CD4-positive, alpha-beta T cell treated with Interleukin-6 at 100 ng/mL for 8 hours (primary cell): ENCODE results near the gene CCL27.
"Not testable (repeated sequence)": the region's sequence is repeated elsewhere in the genome, so short reads cannot be mapped to it uniquely, and the experiment has no call there.

Source experiments
- DNase-seq: peaks from one replicate; pipeline ENCODE4 v3.0.0-alpha.2; 2020; ENCODE audit warnings: mixed read lengths, low spot score

Gene CCL27

GRCh38 chr9:34651321-34651720, 11.1 kb downstream of the CCL27 start:
- no peak for DNase-seq

DNA sequence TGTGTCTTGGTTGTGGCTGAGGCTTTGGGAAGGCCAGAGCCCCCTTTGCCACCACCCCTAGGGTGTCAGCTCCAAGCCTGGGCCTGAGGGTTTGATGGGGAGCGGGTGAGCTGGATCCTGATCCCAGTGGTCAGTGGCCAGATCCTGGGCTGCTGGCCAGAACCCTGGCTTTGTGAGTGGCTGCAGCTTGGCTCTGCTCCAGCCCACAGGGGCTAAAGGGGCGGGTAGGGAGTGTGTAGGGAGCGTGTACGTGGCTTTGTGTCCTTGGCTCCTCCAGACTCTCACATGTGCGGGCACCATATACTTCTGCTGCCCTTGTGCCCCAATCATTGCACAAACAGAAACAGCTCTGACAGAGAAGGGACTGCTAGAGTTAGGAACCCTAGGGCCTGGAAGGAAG, 11.6 kb downstream of the CCL27 start:
- no peak for DNase-seq

DNA sequence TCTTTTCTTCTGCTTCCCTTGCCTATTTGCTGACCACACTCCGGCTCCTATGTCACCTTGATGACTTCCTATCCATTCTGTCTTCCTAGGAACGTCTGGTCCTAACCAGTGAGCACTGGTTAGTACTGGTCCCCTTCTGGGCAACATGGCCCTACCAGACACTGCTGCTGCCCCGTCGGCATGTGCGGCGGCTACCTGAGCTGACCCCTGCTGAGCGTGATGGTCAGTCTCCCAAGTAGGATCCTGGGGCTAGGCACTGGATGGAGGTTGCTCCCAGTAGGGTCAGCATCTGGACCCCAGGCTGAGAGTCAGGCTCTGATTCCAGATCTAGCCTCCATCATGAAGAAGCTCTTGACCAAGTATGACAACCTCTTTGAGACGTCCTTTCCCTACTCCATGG, 13.8 kb downstream of the CCL27 start:
- DNase-seq: no peak

GRCh38 chr9:34647651-34648050, 14.8 kb downstream of the CCL27 start:
- DNase-seq: no peak

- DNase-seq: no peak
These were observed 15.4 kb downstream of the CCL27 start for GRCh38 chr9:34647084-34647403.

DNA sequence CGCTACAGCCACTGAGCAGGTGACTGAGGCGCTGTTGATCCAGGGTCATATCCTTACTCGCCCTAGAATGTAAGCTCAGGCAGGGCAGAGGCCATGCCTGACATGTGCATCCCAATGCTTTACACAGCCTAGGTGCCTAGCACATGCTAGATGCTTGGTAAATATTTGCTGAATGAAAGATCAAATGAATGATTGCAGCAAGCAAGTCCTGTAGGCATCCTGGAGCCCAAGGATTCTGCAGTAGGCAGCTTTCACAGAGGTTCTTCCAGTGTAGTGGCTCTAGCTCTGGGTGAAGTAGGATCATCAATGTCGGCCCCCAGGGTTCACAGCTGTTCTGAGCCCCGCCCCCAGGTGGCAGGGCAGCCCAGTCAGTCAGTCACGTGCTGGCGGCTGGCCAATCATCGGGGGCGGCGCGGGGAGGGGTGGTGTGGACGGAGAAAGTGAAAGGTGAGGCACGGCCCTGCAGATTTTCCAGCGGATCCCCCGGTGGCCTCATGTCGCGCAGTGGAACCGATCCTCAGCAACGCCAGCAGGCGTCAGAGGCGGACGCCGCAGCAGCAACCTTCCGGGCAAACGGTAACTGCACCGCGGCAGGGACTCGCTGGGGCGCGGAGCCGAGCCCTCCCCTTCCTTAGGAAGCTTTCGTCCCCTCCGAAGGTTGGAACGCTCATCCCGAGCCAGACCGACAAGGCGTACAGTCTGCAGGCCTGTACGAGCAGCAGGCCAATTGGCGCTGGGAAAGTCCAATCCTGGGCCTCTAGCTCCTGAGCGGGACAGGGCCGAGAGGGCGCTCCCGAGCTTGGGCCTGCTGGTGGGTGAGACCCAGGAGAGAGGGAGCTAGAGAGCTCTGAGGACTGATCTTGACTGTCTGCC, 16.0 kb downstream of the CCL27 start, which contains the start of gene GALT:
GALT (plus strand) TSS at position 465 of the 873 bp plus-strand sequence; CDS start at position 495, 30 bp downstream.
- peak; percentile 95 for DNase-seq

DNA sequence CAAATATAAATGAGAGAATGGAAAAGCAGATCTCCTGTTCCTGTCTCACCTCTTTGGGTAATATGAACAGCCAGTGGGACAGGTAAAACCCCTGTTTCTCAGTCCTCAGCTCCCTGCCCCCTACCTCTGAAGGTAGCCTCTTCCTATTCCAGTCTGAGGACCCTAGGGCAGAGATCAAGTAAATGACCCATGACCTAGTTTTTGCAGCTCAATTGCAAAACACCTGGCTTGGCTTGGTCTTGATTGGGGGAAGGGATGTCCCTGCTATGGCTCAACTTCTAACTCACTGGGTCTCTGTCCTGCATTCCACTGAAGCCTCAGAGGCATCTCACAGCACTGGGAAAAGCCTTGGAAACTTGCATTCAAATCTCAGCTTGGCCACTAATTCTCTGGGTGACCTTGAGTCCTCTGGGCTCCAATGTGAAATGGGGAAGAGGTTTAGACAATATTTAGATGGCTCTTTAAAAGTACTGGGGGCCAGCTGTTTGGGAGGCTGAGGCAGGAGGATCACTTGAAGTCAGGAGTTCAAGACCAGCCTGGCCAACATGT, 17.6 kb downstream of the CCL27 start:
- no peak for DNase-seq

- no peak for DNase-seq
These were observed 19.8 kb downstream of the CCL27 start for GRCh38 chr9:34642679-34643078.

GRCh38 chr9:34639322-34639721, 23.1 kb downstream of the CCL27 start:
- not testable (repeated sequence) for DNase-seq

- DNase-seq: no peak
These were observed 24.4 kb downstream of the CCL27 start for GRCh38 chr9:34638138-34638445.

GRCh38 chr9:34637356-34638137, 24.9 kb downstream of the CCL27 start, which contains the start of gene SIGMAR1:
Gene SIGMAR1 (minus strand): TSS chr9:34637787. CDS start chr9:34637697, 90 bp downstream.
- peak; percentile 92 for DNase-seq

DNA sequence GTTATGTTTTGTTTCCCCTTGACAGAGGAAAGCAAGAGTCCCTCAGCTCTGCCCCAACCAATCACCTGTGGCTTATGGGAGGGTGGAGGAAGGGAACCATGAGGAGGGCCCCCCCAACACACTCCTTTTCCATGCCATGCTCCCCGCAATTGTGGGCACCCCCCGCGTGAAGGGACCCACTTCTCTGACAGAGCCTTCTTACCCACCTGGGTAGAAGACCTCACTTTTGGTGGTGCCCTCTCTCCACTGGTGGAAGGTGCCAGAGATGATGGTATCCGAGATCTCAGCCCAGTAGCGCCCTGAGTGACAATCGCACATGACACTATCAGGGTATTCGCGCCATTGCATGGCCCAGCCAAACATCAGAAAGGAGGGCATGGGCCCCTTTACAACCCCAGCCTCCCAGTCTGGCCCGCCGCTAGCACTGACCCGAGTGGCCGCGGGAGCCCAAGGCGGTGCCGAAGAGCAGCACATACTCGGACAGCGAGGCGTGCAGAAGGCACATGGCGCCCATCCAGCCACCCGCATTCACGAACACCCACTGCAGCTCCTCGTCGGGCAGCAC, 25.6 kb downstream of the CCL27 start:
- DNase-seq: no peak

DNA sequence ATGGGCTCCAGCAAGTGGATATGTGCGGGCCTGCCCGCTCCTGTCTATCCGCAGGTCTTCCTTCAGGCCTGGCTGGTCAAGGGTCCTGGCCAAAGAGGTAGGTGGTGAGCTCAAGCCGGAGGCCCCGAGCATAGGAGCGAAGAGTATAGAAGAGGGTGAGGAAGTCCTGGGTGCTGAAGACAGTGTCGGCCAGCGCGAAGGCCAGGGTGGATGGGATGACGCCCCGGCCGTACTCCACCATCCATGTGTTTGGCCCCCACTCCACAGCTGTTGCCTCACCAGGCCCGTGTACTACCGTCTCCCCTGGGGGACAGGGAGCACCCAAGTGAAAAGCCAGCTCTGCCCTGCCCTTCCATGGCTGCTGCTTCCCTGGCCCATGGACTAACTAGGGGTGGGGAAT, 26.9 kb downstream of the CCL27 start:
- no peak for DNase-seq

DNA sequence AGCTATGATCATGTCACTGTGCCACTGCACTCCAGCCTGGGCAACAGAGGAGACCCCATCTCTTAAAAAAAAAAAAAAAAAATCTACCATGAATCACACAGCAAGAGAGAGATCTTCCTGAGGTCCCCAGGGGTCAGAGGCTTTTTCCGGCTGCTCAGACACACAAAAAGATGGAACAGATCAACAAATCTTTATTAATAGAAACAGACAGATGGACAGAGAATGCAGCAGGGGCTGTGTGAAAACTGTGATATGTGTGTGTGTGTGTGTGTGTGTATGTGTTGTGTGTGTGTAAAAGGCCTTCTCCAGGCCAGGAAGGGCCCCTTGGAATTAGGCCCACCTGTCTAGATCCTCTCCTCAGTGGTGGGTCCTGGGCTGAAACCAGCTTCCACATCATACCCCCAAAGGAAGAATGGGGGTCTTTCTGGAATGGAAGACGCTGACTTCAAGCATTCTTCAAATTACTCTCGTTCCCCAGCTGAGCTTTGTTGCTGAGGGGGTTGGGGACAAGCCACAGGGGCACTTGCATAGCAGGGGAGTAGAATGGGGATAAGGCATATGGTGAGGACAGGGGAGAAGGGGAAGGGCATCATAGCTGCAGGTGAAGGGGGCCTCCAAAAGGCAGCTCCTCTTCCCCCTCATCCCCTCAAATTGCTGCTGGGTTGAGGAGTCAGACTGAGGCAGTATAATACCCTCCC, 27.8 kb downstream of the CCL27 start:
- no peak for DNase-seq

DNA sequence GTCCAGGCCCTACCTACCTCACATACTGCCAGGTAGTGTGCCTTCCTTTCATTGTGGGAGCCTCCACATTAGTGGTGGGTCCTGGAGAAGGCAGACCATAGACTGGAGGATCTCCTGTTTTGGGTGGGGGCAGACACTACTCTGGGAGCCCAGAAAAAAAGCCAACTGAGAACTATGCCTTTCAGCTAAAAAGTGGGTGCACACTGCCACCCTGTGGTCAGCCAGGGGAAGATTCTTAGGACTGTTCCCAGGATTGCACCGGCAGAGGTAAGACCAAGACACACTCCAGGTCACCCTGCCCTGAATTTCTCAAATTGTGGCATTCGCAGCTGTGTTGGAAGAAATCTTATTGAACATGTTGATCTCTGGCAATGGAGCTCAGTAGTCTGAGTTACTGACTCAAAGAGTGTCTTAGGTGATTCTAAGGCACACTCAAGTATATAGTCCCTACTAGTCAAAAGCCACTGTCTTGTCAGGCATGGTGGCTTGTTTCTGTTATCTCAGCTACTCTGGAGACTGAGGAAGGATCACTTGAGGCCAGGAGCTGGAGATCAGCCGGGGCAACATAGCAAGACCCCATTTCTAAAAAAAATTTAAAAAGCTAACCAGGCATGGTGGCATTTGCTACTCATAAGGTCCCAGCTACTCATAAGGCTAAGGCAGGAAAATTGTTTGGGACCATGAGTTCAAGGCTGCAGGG, 28.5 kb downstream of the CCL27 start:
- peak; percentile 77 for DNase-seq

DNA sequence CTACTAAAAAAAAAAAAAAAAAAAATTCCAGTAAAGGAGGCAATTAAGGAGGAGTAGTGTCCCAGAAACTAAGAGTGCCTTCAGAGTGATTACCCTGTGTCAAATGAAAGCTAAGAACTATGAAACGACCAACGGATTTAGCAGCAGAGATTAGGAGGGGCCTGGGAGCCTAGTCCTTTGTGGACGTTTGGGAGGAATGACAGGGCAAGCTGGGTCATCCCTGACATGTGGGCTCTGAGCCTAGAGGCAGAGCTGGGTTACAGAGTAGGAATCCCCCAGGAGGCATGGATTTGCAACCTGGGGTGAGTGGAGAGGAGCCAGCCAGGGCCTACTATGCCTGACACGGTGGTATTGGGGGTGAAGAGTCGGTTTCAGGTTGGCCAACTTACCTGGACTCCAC, 29.3 kb downstream of the CCL27 start:
- no peak for DNase-seq

- no peak for DNase-seq
These were observed 31.9 kb downstream of the CCL27 start for GRCh38 chr9:34630402-34631154.

DNA sequence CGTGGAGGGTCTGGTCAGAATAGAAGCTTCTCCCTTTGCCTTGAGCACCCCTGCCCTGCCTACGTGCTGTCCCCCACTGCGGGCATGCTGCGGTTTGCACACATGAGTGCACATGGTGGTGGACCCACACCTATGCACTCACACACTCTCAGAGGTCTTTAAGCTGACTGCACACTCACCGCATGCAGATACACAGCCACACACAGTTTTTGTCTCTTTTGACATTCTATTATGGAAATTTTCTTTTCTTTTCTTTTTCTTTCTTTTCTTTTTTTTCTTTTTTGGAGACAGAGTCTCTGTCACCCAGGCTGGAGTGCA, 33.0 kb downstream of the CCL27 start:
- DNase-seq: no peak

DNA sequence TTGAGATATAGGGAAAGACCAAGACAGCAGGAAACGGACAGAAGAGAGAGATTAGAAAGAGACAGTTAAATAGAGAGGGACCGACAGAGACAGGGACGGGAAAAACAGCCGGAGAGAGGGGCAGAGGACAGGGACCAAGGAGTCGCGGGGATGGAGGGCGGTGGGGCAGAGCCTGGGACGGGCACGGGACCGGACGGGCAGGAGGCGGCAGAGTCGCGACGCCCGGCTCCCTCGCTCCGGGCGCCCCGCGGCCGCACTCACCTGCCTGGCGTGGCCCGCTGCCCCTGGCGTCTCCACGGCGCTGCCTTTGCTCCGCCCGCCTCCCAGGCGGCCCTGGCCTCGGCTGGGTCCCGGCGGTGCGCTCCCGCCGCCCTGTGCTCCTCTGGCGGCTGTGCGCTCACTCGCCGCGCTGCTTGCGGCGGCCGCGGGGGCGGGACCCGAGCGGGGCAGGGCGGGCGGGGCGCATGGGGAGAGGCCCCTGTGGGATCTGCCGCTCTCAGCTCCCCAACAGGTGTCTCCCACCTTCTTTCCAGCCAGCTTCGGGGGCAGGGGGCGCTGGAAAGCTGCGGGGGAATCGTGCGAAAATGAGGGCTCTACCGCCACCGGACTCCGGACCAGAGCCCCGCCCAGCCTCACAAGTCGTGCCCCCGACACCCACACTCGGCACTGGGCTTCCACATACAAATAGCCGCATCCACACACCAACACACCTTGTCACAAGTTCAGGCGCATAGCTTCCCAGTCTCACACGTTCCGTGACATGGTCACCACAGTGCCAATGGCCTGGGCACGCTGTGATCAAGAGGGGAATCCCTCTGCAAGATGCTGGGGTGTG, 33.6 kb downstream of the CCL27 start, which contains the start of gene ARID3C:
ARID3C (minus strand) TSS at position 411 of the 835 bp plus-strand sequence. CDS start 1,052 bp downstream, outside the sequence.
- no peak for DNase-seq
